ENCODE measurements around the gene SCLY. TPM values are rescaled to one million over a fixed set of nuclear protein-coding genes. Genes with fewer than 3 reads are reported as not detected.

SCLY gene
- total RNA-seq, 1 donor from 2014 or later = 46.1 TPM

GRCh38 chr2:238140721-238141540, 80.1 kb downstream of the SCLY start:
- TF ChIP-seq CTCF (conservative IDR thresholded peaks at IDR 0.05) = no peak
- Mint-ChIP-seq H3K4me1 (no peaks in the 10 kb centered on the region), H3K36me3 (ENCODE audit: low read depth) (no peaks in the 10 kb centered on the region), H3K27me3 (ENCODE audit: low read depth) (no peaks in the 10 kb centered on the region), H3K9me3 (no peaks in the 10 kb centered on the region), H3K4me3 (no peak overlapping the region), H3K27ac (ENCODE audit: unreplicated experiment) (no peak overlapping the region)
- DNase-seq (ENCODE audit: low read depth, low spot score) = no peak

- no peaks in the 10 kb centered on the region for H3K4me1 Mint-ChIP-seq
- peak overlapping the region; percentile 63 for H3K27ac Mint-ChIP-seq (ENCODE audit: unreplicated experiment)
- no peaks in the 10 kb centered on the region for H3K27me3 Mint-ChIP-seq (ENCODE audit: low read depth)
- H3K36me3 Mint-ChIP-seq (ENCODE audit: low read depth) = no peaks in the 10 kb centered on the region
- no peak for DNase-seq (ENCODE audit: low read depth, low spot score)
- H3K4me3 Mint-ChIP-seq = no peak overlapping the region
- no peaks in the 10 kb centered on the region for H3K9me3 Mint-ChIP-seq
- no peak for TF ChIP-seq CTCF (conservative IDR thresholded peaks at IDR 0.05)
Measured at GRCh38 chr2:238141541-238142318, 80.9 kb downstream of the SCLY start.

GRCh38 chr2:238142382-238143205, 81.8 kb downstream of the SCLY start:
- TF ChIP-seq CTCF (conservative IDR thresholded peaks at IDR 0.05) = no peak
- Mint-ChIP-seq H3K9me3 (no peaks in the 10 kb centered on the region), H3K27me3 (ENCODE audit: low read depth) (no peaks in the 10 kb centered on the region), H3K27ac (ENCODE audit: unreplicated experiment) (no peak overlapping the region), H3K36me3 (ENCODE audit: low read depth) (no peaks in the 10 kb centered on the region), H3K4me3 (no peak overlapping the region), H3K4me1 (no peaks in the 10 kb centered on the region)
- no peak for DNase-seq (ENCODE audit: low read depth, low spot score)

- Mint-ChIP-seq H3K36me3 (ENCODE audit: low read depth) (no peaks in the 10 kb centered on the region), H3K27ac (ENCODE audit: unreplicated experiment) (no peak overlapping the region), H3K9me3 (no peaks in the 10 kb centered on the region), H3K4me1 (no peaks in the 10 kb centered on the region), H3K27me3 (ENCODE audit: low read depth) (no peaks in the 10 kb centered on the region), H3K4me3 (no peak overlapping the region)
- no peak for DNase-seq (ENCODE audit: low read depth, low spot score)
- TF ChIP-seq CTCF (conservative IDR thresholded peaks at IDR 0.05) = no peak
Measured at GRCh38 chr2:238143239-238143951, 82.6 kb downstream of the SCLY start.

- Mint-ChIP-seq H3K27me3 (ENCODE audit: low read depth) (no peaks in the 10 kb centered on the region), H3K27ac (ENCODE audit: unreplicated experiment) (no peak overlapping the region), H3K9me3 (no peaks in the 10 kb centered on the region), H3K36me3 (ENCODE audit: low read depth) (no peaks in the 10 kb centered on the region), H3K4me3 (no peak overlapping the region), H3K4me1 (no peaks in the 10 kb centered on the region)
- DNase-seq (ENCODE audit: low read depth, low spot score) = no peak
- TF ChIP-seq CTCF (conservative IDR thresholded peaks at IDR 0.05) = no peak
Measured at GRCh38 chr2:238144262-238144661, 83.5 kb downstream of the SCLY start.
